HepG2 (cell line): Measurements from ENCODE around the gene DND1. TPM values are rescaled to one million over a fixed set of nuclear protein-coding genes. Genes with fewer than 3 reads are reported as not detected.
A peak's percentile ranks its signal among the peaks of the same experiment; 100 is the strongest.

ENCODE experiments used
- CBX2 ChIP-seq, 2 experiments: fragments of 200-600 bp in 1 of 2; sonication (generic); formaldehyde crosslinking in 1 of 2; IDR thresholded peaks; 2 replicates each; pipeline versions ENCODE4 v1.7.0 to v1.8.1; 2018 to 2022; ENCODE audit warnings: low read depth in 2 of 2, low read length in 1 of 2, mild to moderate bottlenecking in 1 of 2, missing genetic modification reagents in 1 of 2
- EED ChIP-seq: sonication (generic); formaldehyde crosslinking; IDR thresholded peaks from 2 replicates; pipeline ENCODE4 v1.5.0; 2020; ENCODE audit warnings: mild to moderate bottlenecking, missing genetic modification reagents
- EZH2 ChIP-seq: conservative IDR thresholded peaks from 2 replicates; pipeline ENCODE4 v1.6.1; 2012; ENCODE audit warnings: mild to moderate bottlenecking, low read depth, low read length, moderate library complexity
- HHEX ChIP-seq: IDR thresholded peaks from 2 replicates; pipeline ENCODE4 v1.6.1; 2016; ENCODE audit warnings: control low read depth
- HIC2 ChIP-seq: sonication (generic); formaldehyde crosslinking; IDR thresholded peaks from 2 replicates; pipeline ENCODE4 v1.9.0; 2022; ENCODE audit warnings: low read depth, missing genetic modification reagents
- IKZF1 ChIP-seq: fragments of 450-650 bp; IDR thresholded peaks from 2 replicates; pipeline ENCODE4 v1.7.1; 2016
- MBNL3 ChIP-seq: fragments of 250-450 bp; sonication (Bioruptor Pico); conservative IDR thresholded peaks from 2 replicates; pipeline ENCODE4 v1.8.0; 2022; ENCODE audit warnings: mild to moderate bottlenecking, inconsistent platforms
- MXI1 ChIP-seq: IDR thresholded peaks from 3 replicates; pipeline ENCODE4 v1.6.1; 2012; ENCODE audit warnings: low read depth, low read length, inconsistent platforms, borderline replicate concordance
- SAFB2 ChIP-seq: sonication (generic); formaldehyde crosslinking; IDR thresholded peaks from 2 replicates; pipeline ENCODE4 v1.5.1; 2020; ENCODE audit warnings: missing genetic modification reagents, low read depth, mild to moderate bottlenecking, borderline replicate concordance
- SAP130 ChIP-seq: IDR thresholded peaks from 2 replicates; pipeline ENCODE4 v1.6.1; 2016; ENCODE audit warnings: low read depth
- SIN3A ChIP-seq: IDR thresholded peaks from 2 replicates; pipeline ENCODE4 v1.6.1; 2011; ENCODE audit warnings: low read depth, mild to moderate bottlenecking, control low read depth, low read length, borderline replicate concordance
- SIX4 ChIP-seq: sonication (generic); formaldehyde crosslinking; IDR thresholded peaks from 2 replicates; pipeline ENCODE4 v1.4.0; 2020; ENCODE audit warnings: missing genetic modification reagents
- TEAD2 ChIP-seq: sonication (generic); formaldehyde crosslinking; IDR thresholded peaks from 2 replicates; pipeline ENCODE4 v1.9.0; 2021; ENCODE audit warnings: missing genetic modification reagents
- ZC3H13 ChIP-seq: sonication (generic); formaldehyde crosslinking; IDR thresholded peaks from 2 replicates; pipeline ENCODE4 v1.8.1; 2023; ENCODE audit warnings: mild to moderate bottlenecking, missing genetic modification reagents, moderate library complexity
- ZMYM4 ChIP-seq: sonication (generic); formaldehyde crosslinking; IDR thresholded peaks from 2 replicates; pipeline ENCODE4 v1.8.1; 2023; ENCODE audit warnings: mild to moderate bottlenecking, missing genetic modification reagents
- ZNF329 ChIP-seq: sonication (generic); formaldehyde crosslinking; IDR thresholded peaks from 2 replicates; pipeline ENCODE4 v1.9.0; 2021; ENCODE audit warnings: low read depth, mild to moderate bottlenecking, missing genetic modification reagents
- ZNF367 ChIP-seq: sonication (generic); formaldehyde crosslinking; IDR thresholded peaks from 2 replicates; pipeline ENCODE4 v1.4.0; 2020; ENCODE audit warnings: missing genetic modification reagents, borderline replicate concordance
- ZNF639 ChIP-seq: conservative IDR thresholded peaks from 2 replicates; pipeline ENCODE4 v1.6.1; 2018; ENCODE audit warnings: missing genetic modification reagents
- ZNF720 ChIP-seq: sonication (generic); formaldehyde crosslinking; IDR thresholded peaks from 2 replicates; pipeline ENCODE4 v1.4.0; 2020; ENCODE audit warnings: missing genetic modification reagents
- ZSCAN9 ChIP-seq: IDR thresholded peaks from 2 replicates; pipeline ENCODE4 v1.6.1; 2016; ENCODE audit warnings: borderline replicate concordance
- polyA plus RNA-seq, 8 experiments: library from polyadenylated mRNA; depleted of rRNA in 3 of 8; stranded (reverse) in 7 of 8; unstranded in 1 of 8; fragments of >200 nt; fragmentation: Illumina TruSeq in 4 of 8; extraction: Trizol in 4 of 8; gene quantifications; 2 replicates each; pipeline versions ENCODE4 v1.2.1 to v1.2.3, GENCODE V29; 2011 to 2016; ENCODE audit warnings: low read depth in 4 of 8, missing spikeins in 1 of 8, mixed read lengths in 1 of 8; ENCODE audit not compliant: insufficient read depth in 1 of 8
- total RNA-seq, 5 experiments: library from RNA; depleted of rRNA; stranded (reverse); fragments of >200 nt; fragmentation: Illumina TruSeq; extraction: Trizol; gene quantifications; 2 replicates each; pipeline ENCODE4 v1.2.3, GENCODE V29; 2016; ENCODE audit warnings: low read depth in 1 of 5
- TF ChIP-seq, protein P1 (sequence below): sonication (generic); formaldehyde crosslinking; IDR thresholded peaks from 2 replicates; pipeline ENCODE4 v1.4.0; 2020; ENCODE audit warnings: missing genetic modification reagents

DND1 gene
- total and polyA plus RNA-seq, 2 of the 13 experiments (the other 11 are each of a cell fraction or from before 2014, with no cell fraction given): 0.48 to 0.55 TPM

GRCh38 chr5:140690941-140691924, 17.9 kb upstream of the DND1 start, which contains the start of the genes HARS1 and HARS2 (continued):
- peak; percentile 71 for TF ChIP-seq EED (CRISPR knock-in tag)
- no peak for TF ChIP-seq ZNF329
- 0 out of 2 replicates have a peak, but pooled peaks have one; percentile 19 for TF ChIP-seq ZSCAN9 (CRISPR knock-in tag)
- peak; percentile 98 for TF ChIP-seq SAP130 (CRISPR knock-in tag)
- TF ChIP-seq MBNL3 (CRISPR knock-in tag): no peak
- TF ChIP-seq ZNF639 (CRISPR knock-in tag): peak; percentile 70; the same call in 1 of the 2 replicates
- TF ChIP-seq ZNF720 (CRISPR knock-in tag): 0 out of 2 replicates have a peak, but pooled peaks have one; percentile 58
- TF ChIP-seq TEAD2 (CRISPR knock-in tag): peak; percentile 79; the same call in 1 of the 2 replicates
- peak; percentile 83 for TF ChIP-seq ZMYM4 (CRISPR knock-in tag)
- TF ChIP-seq EZH2: no peak
- TF ChIP-seq ZNF367: no peak
- no peak for TF ChIP-seq IKZF1
- no peak; the same call in none of the 2 replicates for TF ChIP-seq SIN3A
- TF ChIP-seq, protein P1, sequence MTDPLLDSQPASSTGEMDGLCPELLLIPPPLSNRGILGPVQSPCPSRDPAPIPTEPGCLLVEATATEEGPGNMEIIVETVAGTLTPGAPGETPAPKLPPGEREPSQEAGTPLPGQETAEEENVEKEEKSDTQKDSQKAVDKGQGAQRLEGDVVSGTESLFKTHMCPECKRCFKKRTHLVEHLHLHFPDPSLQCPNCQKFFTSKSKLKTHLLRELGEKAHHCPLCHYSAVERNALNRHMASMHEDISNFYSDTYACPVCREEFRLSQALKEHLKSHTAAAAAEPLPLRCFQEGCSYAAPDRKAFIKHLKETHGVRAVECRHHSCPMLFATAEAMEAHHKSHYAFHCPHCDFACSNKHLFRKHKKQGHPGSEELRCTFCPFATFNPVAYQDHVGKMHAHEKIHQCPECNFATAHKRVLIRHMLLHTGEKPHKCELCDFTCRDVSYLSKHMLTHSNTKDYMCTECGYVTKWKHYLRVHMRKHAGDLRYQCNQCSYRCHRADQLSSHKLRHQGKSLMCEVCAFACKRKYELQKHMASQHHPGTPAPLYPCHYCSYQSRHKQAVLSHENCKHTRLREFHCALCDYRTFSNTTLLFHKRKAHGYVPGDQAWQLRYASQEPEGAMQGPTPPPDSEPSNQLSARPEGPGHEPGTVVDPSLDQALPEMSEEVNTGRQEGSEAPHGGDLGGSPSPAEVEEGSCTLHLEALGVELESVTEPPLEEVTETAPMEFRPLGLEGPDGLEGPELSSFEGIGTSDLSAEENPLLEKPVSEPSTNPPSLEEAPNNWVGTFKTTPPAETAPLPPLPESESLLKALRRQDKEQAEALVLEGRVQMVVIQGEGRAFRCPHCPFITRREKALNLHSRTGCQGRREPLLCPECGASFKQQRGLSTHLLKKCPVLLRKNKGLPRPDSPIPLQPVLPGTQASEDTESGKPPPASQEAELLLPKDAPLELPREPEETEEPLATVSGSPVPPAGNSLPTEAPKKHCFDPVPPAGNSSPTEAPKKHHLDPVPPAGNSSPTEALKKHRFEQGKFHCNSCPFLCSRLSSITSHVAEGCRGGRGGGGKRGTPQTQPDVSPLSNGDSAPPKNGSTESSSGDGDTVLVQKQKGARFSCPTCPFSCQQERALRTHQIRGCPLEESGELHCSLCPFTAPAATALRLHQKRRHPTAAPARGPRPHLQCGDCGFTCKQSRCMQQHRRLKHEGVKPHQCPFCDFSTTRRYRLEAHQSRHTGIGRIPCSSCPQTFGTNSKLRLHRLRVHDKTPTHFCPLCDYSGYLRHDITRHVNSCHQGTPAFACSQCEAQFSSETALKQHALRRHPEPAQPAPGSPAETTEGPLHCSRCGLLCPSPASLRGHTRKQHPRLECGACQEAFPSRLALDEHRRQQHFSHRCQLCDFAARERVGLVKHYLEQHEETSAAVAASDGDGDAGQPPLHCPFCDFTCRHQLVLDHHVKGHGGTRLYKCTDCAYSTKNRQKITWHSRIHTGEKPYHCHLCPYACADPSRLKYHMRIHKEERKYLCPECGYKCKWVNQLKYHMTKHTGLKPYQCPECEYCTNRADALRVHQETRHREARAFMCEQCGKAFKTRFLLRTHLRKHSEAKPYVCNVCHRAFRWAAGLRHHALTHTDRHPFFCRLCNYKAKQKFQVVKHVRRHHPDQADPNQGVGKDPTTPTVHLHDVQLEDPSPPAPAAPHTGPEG (CRISPR knock-in tag): peak; percentile 81
- peak; percentile 91; the same call in 1 of the 3 replicates for TF ChIP-seq MXI1
- no peak for TF ChIP-seq CBX2 (IDR thresholded peaks at IDR 0.05; ENCODE audit: low read depth, low read length)
- no peak for TF ChIP-seq CBX2 (CRISPR knock-in tag; IDR thresholded peaks at IDR 0.05; ENCODE audit: low read depth)
- no peak for TF ChIP-seq SIX4 (CRISPR knock-in tag)
- peak; percentile 63; the same call in 1 of the 2 replicates for TF ChIP-seq SAFB2 (CRISPR knock-in tag)
- TF ChIP-seq ZC3H13: peak; percentile 90
- no peak for TF ChIP-seq HHEX
- TF ChIP-seq HIC2 (CRISPR knock-in tag): 0 out of 2 replicates have a peak, but pooled peaks have one; percentile 13
